PFSK-1 (cell line): ENCODE results near the gene ISCA2.

Source experiments
- FOXP2 ChIP-seq: optimal IDR thresholded peaks from 2 replicates; pipeline ENCODE3; 2011; ENCODE audit warnings: borderline replicate concordance, control low read depth, inconsistent platforms; ENCODE audit not compliant: insufficient read depth; ENCODE audit errors: extremely low read length, extremely low read depth
- POLR2AphosphoS5 ChIP-seq: IDR thresholded peaks from 2 replicates; pipeline ENCODE4 v1.6.1; 2012; ENCODE audit warnings: low read depth, mild to moderate bottlenecking, control low read depth, low read length, moderate library complexity
- REST ChIP-seq, 2 experiments: IDR thresholded peaks; 2 replicates each; pipeline versions ENCODE4 v1.6.1 to v1.8.0; 2011 to 2012; ENCODE audit warnings: low read depth in 2 of 2, low read length in 2 of 2, control low read depth in 1 of 2, inconsistent platforms in 1 of 2, mild to moderate bottlenecking in 1 of 2, moderate library complexity in 1 of 2; ENCODE audit not compliant: insufficient read depth in 1 of 2
- SIN3A ChIP-seq: IDR thresholded peaks from 2 replicates; pipeline ENCODE4 v1.6.1; 2012; ENCODE audit warnings: mild to moderate bottlenecking, low read length, moderate library complexity, borderline replicate concordance; ENCODE audit not compliant: insufficient read depth
- TAF1 ChIP-seq: IDR thresholded peaks from 2 replicates; pipeline ENCODE4 v1.6.1; 2012; ENCODE audit warnings: low read length, control low read depth, borderline replicate concordance; ENCODE audit not compliant: insufficient read depth

- TF ChIP-seq POLR2AphosphoS5 (no peak), TAF1 (no peak), REST (IDR thresholded peaks at IDR 0.05; ENCODE audit: insufficient read depth in 1 of 2, low read depth in 2 of 2, low read length in 2 of 2) (no peak), SIN3A (no peak), FOXP2 (no peak)
Observed at GRCh38 chr14:74501691-74502090, 8.1 kb downstream of the ISCA2 start.
